ENCODE measurements around the gene MAPK12. TPM values are rescaled to one million over a fixed set of nuclear protein-coding genes. Genes with fewer than 3 reads are reported as not detected.

Gene MAPK12
- total RNA-seq, 2 donors from 2014 or later: 8.4 to 18.0 TPM

- WGBS: 39% methylated on average over 20 of the region's 25 CpGs
- Histone ChIP-seq H3K4me1 (replicated peaks) (peaks cover 14% of the 10 kb centered on the region), H3K4me3 (peak overlapping the region in 1 of 2 donors; percentile 8)
Measured at GRCh38 chr22:50281957-50282356, 20.5 kb upstream of the MAPK12 start.

GRCh38 chr22:50281384-50281760, 19.9 kb upstream of the MAPK12 start:
- no peak for TF ChIP-seq POLR2A (IDR thresholded peaks at IDR 0.05)
- TF ChIP-seq CTCF (IDR thresholded peaks at IDR 0.05): no peak
- no peak for TF ChIP-seq POLR2AphosphoS5 (IDR thresholded peaks at IDR 0.05)
- DNase-seq (ENCODE audit: low spot score): no peak
- intact Hi-C loops (cut with DNase I): no loop called here
- WGBS: 83% methylated on average over 31 of the region's 36 CpGs
- peaks cover 31 to 52% of the 10 kb centered on the region in 2 donors for H3K36me3 ChIP-seq
- peaks cover 14% of the 10 kb centered on the region for H3K4me1 ChIP-seq (replicated peaks)
- H3K4me3 ChIP-seq: no peak overlapping the region
- no peaks in the 10 kb centered on the region for H3K9me3 ChIP-seq
- H3K27ac ChIP-seq: peak overlapping the region; percentile 27 to 63
- no peaks in the 10 kb centered on the region for H3K27me3 ChIP-seq (replicated peaks; ENCODE audit: insufficient read depth)

More at GRCh38 chr22:50281957-50282356, 20.5 kb upstream of the MAPK12 start:
- intact Hi-C loops (cut with DNase I): no loop called here
- TF ChIP-seq POLR2A (IDR thresholded peaks at IDR 0.05): no peak
- TF ChIP-seq CTCF (IDR thresholded peaks at IDR 0.05): no peak
- no peak for TF ChIP-seq POLR2AphosphoS5 (IDR thresholded peaks at IDR 0.05)
- Histone ChIP-seq H3K27ac (peak overlapping the region; percentile 63 to 70), H3K9me3 (no peaks in the 10 kb centered on the region), H3K36me3 (peaks cover 32 to 57% of the 10 kb centered on the region in 2 donors), H3K27me3 (replicated peaks; ENCODE audit: insufficient read depth) (no peaks in the 10 kb centered on the region)
- no peak for DNase-seq (ENCODE audit: low spot score)

GRCh38 chr22:50280708-50281383, 19.4 kb upstream of the MAPK12 start:
- TF ChIP-seq POLR2AphosphoS5 (IDR thresholded peaks at IDR 0.05): no peak
- no peak for TF ChIP-seq CTCF (IDR thresholded peaks at IDR 0.05)
- no peak for TF ChIP-seq POLR2A (IDR thresholded peaks at IDR 0.05)
- Histone ChIP-seq H3K27me3 (replicated peaks; ENCODE audit: insufficient read depth) (no peaks in the 10 kb centered on the region), H3K27ac (peak overlapping the region in 1 of 2 donors; percentile 63), H3K36me3 (peaks cover 28 to 47% of the 10 kb centered on the region in 2 donors), H3K4me3 (no peak overlapping the region), H3K9me3 (no peaks in the 10 kb centered on the region), H3K4me1 (replicated peaks) (peaks cover 14% of the 10 kb centered on the region)
- intact Hi-C loops (cut with DNase I): no loop called here
- no peak for DNase-seq (ENCODE audit: low spot score)
- 94% methylated on average over 39 of the region's 47 CpGs for WGBS

GRCh38 chr22:50280022-50280707, 18.7 kb upstream of the MAPK12 start:
- Histone ChIP-seq H3K4me1 (replicated peaks) (peaks cover 14% of the 10 kb centered on the region), H3K27ac (no peak overlapping the region), H3K27me3 (replicated peaks; ENCODE audit: insufficient read depth) (no peaks in the 10 kb centered on the region), H3K36me3 (peaks cover 27 to 44% of the 10 kb centered on the region in 2 donors), H3K9me3 (no peaks in the 10 kb centered on the region), H3K4me3 (no peak overlapping the region)
- TF ChIP-seq POLR2A (IDR thresholded peaks at IDR 0.05) (no peak), POLR2AphosphoS5 (IDR thresholded peaks at IDR 0.05) (no peak), CTCF (IDR thresholded peaks at IDR 0.05) (no peak)
- intact Hi-C loops (cut with DNase I): no loop called here
- no peak for DNase-seq (ENCODE audit: low spot score)
- 88% methylated on average over 29 of the region's 38 CpGs for WGBS
